GM23338 (cell line): ENCODE data around the gene SNX1. TPM values are rescaled to one million over a fixed set of nuclear protein-coding genes. Genes with fewer than 3 reads are reported as not detected.

ENCODE experiments used
- ATAC-seq: fragments of 200-7000 bp; cut with Tn5 transposase; 3 replicates; pipeline ENCODE4 v1.9.1; 2020
- DNase-seq: peaks from one replicate; pipeline ENCODE4 v3.0.0-alpha.2; 2015; ENCODE audit warnings: low spot score
- H2AFZ ChIP-seq: fragments of 200-600 bp; sonication (generic); 2 replicates; pipeline ENCODE4 v1.8.0; 2016; ENCODE audit warnings: antibody characterized with exemption, mild to moderate bottlenecking, moderate library complexity
- H3F3A ChIP-seq: fragments of 200-600 bp; sonication (generic); replicated peaks from 2 replicates; pipeline ENCODE4 v1.8.0; 2017; ENCODE audit warnings: antibody characterized with exemption, mixed run types, low read depth
- H3K27ac ChIP-seq: fragments of 200-600 bp; sonication (generic); 2 replicates; pipeline ENCODE4 v1.6.1; 2016; ENCODE audit warnings: low read depth
- H3K27me3 ChIP-seq: fragments of 200-600 bp; sonication (generic); 2 replicates; pipeline ENCODE4 v1.8.0; 2016; ENCODE audit warnings: mild to moderate bottlenecking, mixed run types, moderate library complexity; ENCODE audit not compliant: insufficient read depth
- H3K36me3 ChIP-seq: fragments of 200-600 bp; sonication (generic); 2 replicates; pipeline ENCODE4 v1.8.0; 2016; ENCODE audit warnings: mild to moderate bottlenecking; ENCODE audit not compliant: insufficient read depth
- H3K4me1 ChIP-seq: fragments of 200-600 bp; sonication (generic); 2 replicates; pipeline ENCODE4 v1.8.0; 2016; ENCODE audit warnings: mild to moderate bottlenecking, moderate library complexity; ENCODE audit not compliant: insufficient read depth
- H3K4me2 ChIP-seq: fragments of 200-600 bp; sonication (generic); 2 replicates; pipeline ENCODE4 v1.7.1; 2017; ENCODE audit warnings: mixed run types
- H3K4me3 ChIP-seq: fragments of 200-600 bp; sonication (generic); 2 replicates; pipeline ENCODE4 v1.6.1; 2016; ENCODE audit warnings: mixed run types
- H3K79me2 ChIP-seq: fragments of 200-600 bp; sonication (generic); replicated peaks from 2 replicates; pipeline ENCODE4 v1.8.0; 2017; ENCODE audit warnings: mild to moderate bottlenecking; ENCODE audit not compliant: insufficient read depth
- H3K9me2 ChIP-seq: fragments of 200-600 bp; sonication (generic); 2 replicates; pipeline ENCODE4 v1.8.0; 2017; ENCODE audit not compliant: insufficient read depth
- H4K20me1 ChIP-seq: fragments of 200-600 bp; sonication (generic); replicated peaks from 2 replicates; pipeline ENCODE4 v1.8.0; 2017; ENCODE audit warnings: mild to moderate bottlenecking; ENCODE audit not compliant: insufficient read depth
- H3K27ac Mint-ChIP-seq: 2 replicates; pipeline ENCODE4 v1.8.0; 2020; ENCODE audit warnings: inconsistent platforms, mild to moderate bottlenecking, moderate library complexity, mixed read lengths
- H3K27me3 Mint-ChIP-seq: 3 replicates; pipeline ENCODE4 v1.8.0; 2022; ENCODE audit warnings: low read depth, mild to moderate bottlenecking, moderate library complexity, mixed read lengths, inconsistent platforms; ENCODE audit not compliant: insufficient read depth, poor library complexity
- H3K36me3 Mint-ChIP-seq: 3 replicates; pipeline ENCODE4 v1.8.0; 2021; ENCODE audit warnings: low read depth, mild to moderate bottlenecking, inconsistent platforms, moderate library complexity, mixed read lengths
- H3K4me1 Mint-ChIP-seq: 3 replicates; pipeline ENCODE4 v1.8.0; 2020; ENCODE audit warnings: mild to moderate bottlenecking, inconsistent platforms, mixed read lengths
- H3K4me3 Mint-ChIP-seq: 3 replicates; pipeline ENCODE4 v1.8.0; 2021; ENCODE audit warnings: moderate library complexity, mild to moderate bottlenecking, inconsistent platforms, mixed read lengths
- H3K9me3 Mint-ChIP-seq: 3 replicates; pipeline ENCODE4 v1.8.0; 2020; ENCODE audit warnings: moderate library complexity, mild to moderate bottlenecking, inconsistent platforms, mixed read lengths
- CREB1 ChIP-seq: fragments of 250-450 bp; sonication (Bioruptor Pico); IDR thresholded peaks from 2 replicates; pipeline ENCODE4 v1.5.0; 2020; ENCODE audit warnings: low read depth, mild to moderate bottlenecking, moderate library complexity
- EZH2 ChIP-seq: fragments of 200-600 bp; sonication (generic); IDR thresholded peaks from one replicate; pipeline ENCODE4 v1.8.0; 2017; ENCODE audit warnings: antibody characterized with exemption, mild to moderate bottlenecking, low read depth; ENCODE audit not compliant: unreplicated experiment
- EZH2phosphoT487 ChIP-seq: fragments of 200-600 bp; sonication (generic); IDR thresholded peaks from one replicate; pipeline ENCODE4 v1.8.1; 2018; ENCODE audit warnings: antibody characterized with exemption; ENCODE audit not compliant: unreplicated experiment
- NANOG ChIP-seq: IDR thresholded peaks from 2 replicates; pipeline ENCODE4 v1.6.1; 2016; ENCODE audit warnings: antibody characterized with exemption, borderline replicate concordance
- POLR2AphosphoS5 ChIP-seq: IDR thresholded peaks from 2 replicates; pipeline ENCODE4 v1.6.1; 2016; ENCODE audit warnings: antibody characterized with exemption, low read depth
- STAT1 ChIP-seq: IDR thresholded peaks from one replicate; pipeline ENCODE4 v1.6.1; 2016; ENCODE audit warnings: antibody characterized with exemption; ENCODE audit not compliant: unreplicated experiment
- ZNF114 ChIP-seq: fragments of 250-450 bp; sonication (Bioruptor Pico); IDR thresholded peaks from 2 replicates; pipeline ENCODE4 v1.5.0; 2020; ENCODE audit warnings: mild to moderate bottlenecking, moderate library complexity
- ZNF331 ChIP-seq: fragments of 250-450 bp; sonication (Bioruptor Pico); IDR thresholded peaks from 2 replicates; pipeline ENCODE4 v1.5.0; 2020; ENCODE audit warnings: low read depth, mild to moderate bottlenecking, moderate library complexity
- polyA plus RNA-seq: library from polyadenylated mRNA; unstranded; fragments of >200 nt; fragmentation: Nextera tagmentation; extraction: Ambion mirVana; gene quantifications from 2 replicates; pipeline ENCODE4 v1.2.1, GENCODE V29; 2016
- total RNA-seq: library from RNA; depleted of rRNA; stranded (reverse); fragments of >200 nt; shearing (Covaris generic); gene quantifications from 2 replicates; pipeline ENCODE4 v1.2.3, GENCODE V29; 2014
- TF ChIP-seq, protein P1 (sequence below): IDR thresholded peaks from 2 replicates; pipeline ENCODE4 v1.6.1; 2016; ENCODE audit warnings: antibody characterized with exemption
- TF ChIP-seq, protein P2 (sequence below): IDR thresholded peaks from one replicate; pipeline ENCODE4 v1.6.1; 2018; ENCODE audit warnings: antibody characterized with exemption; ENCODE audit not compliant: unreplicated experiment
- TF ChIP-seq, protein P3 (sequence below), 2 experiments: fragments of 200-600 bp in 1 of 2; sonication (generic) in 1 of 2; conservative IDR thresholded peaks; 2 replicates each; pipeline versions ENCODE4 v1.5.1 to v1.6.1; 2016 to 2017; ENCODE audit warnings: antibody characterized with exemption in 2 of 2, low read depth in 2 of 2, mild to moderate bottlenecking in 2 of 2, moderate library complexity in 1 of 2
- TF ChIP-seq, protein P4 (sequence below): fragments of 250-450 bp; sonication (Bioruptor Pico); IDR thresholded peaks from 2 replicates; pipeline ENCODE4 v1.5.0; 2020; ENCODE audit warnings: mild to moderate bottlenecking, moderate library complexity

The SNX1 gene
- total and polyA plus RNA-seq, 2 experiments from 2014 or later, result 33.3 to 33.8 TPM

DNA sequence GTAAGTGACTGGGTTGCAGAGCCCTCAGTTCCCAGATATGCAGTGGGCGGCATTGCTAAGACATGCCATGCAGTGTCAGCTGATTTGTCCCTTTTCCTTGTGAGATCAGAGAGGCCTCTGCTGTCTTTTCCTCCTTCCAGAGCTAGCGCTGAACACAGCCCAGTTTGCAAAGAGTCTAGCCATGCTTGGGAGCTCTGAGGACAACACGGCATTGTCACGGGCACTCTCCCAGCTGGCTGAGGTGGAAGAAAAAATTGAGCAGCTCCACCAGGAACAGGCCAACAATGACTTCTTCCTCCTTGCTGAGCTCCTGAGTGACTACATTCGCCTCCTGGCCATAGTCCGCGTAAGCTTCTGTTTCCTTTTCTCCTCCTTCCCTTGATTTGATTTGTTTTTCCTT, 35.8 kb downstream of the SNX1 start:
- no peaks in the 10 kb centered on the region for H3K4me1 ChIP-seq
- H3F3A ChIP-seq, result peaks cover 6% of the 10 kb centered on the region; the same call in 1 of the 2 replicates
- no peaks in the 10 kb centered on the region for H3K79me2 ChIP-seq
- no peak for DNase-seq
- no peak overlapping the region for H2AFZ ChIP-seq
- H3K27ac Mint-ChIP-seq, result no peak overlapping the region; the same call in 1 of the 2 replicates
- H4K20me1 ChIP-seq, result no peaks in the 10 kb centered on the region; the same call in 1 of the 2 replicates
- H3K4me3 Mint-ChIP-seq, result no peak overlapping the region; the same call in 2 of the 3 replicates
- no peak for ATAC-seq
- H3K4me3 ChIP-seq, result no peak overlapping the region
- H3K4me2 ChIP-seq, result no peak overlapping the region
- H3K27me3 Mint-ChIP-seq, result peaks cover 4% of the 10 kb centered on the region
- H3K27ac ChIP-seq, result no peak overlapping the region
- no peaks in the 10 kb centered on the region for H3K27me3 ChIP-seq
- TF ChIP-seq NANOG, result no peak
- TF ChIP-seq STAT1, result no peak
- no peak for TF ChIP-seq ZNF331 (CRISPR knock-in tag)
- no peak for TF ChIP-seq CREB1 (CRISPR knock-in tag)
- TF ChIP-seq ZNF114, result no peak
- TF ChIP-seq, protein P1, sequence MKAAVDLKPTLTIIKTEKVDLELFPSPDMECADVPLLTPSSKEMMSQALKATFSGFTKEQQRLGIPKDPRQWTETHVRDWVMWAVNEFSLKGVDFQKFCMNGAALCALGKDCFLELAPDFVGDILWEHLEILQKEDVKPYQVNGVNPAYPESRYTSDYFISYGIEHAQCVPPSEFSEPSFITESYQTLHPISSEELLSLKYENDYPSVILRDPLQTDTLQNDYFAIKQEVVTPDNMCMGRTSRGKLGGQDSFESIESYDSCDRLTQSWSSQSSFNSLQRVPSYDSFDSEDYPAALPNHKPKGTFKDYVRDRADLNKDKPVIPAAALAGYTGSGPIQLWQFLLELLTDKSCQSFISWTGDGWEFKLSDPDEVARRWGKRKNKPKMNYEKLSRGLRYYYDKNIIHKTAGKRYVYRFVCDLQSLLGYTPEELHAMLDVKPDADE, result no peak
- TF ChIP-seq, protein P2, sequence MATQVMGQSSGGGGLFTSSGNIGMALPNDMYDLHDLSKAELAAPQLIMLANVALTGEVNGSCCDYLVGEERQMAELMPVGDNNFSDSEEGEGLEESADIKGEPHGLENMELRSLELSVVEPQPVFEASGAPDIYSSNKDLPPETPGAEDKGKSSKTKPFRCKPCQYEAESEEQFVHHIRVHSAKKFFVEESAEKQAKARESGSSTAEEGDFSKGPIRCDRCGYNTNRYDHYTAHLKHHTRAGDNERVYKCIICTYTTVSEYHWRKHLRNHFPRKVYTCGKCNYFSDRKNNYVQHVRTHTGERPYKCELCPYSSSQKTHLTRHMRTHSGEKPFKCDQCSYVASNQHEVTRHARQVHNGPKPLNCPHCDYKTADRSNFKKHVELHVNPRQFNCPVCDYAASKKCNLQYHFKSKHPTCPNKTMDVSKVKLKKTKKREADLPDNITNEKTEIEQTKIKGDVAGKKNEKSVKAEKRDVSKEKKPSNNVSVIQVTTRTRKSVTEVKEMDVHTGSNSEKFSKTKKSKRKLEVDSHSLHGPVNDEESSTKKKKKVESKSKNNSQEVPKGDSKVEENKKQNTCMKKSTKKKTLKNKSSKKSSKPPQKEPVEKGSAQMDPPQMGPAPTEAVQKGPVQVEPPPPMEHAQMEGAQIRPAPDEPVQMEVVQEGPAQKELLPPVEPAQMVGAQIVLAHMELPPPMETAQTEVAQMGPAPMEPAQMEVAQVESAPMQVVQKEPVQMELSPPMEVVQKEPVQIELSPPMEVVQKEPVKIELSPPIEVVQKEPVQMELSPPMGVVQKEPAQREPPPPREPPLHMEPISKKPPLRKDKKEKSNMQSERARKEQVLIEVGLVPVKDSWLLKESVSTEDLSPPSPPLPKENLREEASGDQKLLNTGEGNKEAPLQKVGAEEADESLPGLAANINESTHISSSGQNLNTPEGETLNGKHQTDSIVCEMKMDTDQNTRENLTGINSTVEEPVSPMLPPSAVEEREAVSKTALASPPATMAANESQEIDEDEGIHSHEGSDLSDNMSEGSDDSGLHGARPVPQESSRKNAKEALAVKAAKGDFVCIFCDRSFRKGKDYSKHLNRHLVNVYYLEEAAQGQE, result no peak
- no peak for TF ChIP-seq EZH2phosphoT487
- TF ChIP-seq, protein P3, sequence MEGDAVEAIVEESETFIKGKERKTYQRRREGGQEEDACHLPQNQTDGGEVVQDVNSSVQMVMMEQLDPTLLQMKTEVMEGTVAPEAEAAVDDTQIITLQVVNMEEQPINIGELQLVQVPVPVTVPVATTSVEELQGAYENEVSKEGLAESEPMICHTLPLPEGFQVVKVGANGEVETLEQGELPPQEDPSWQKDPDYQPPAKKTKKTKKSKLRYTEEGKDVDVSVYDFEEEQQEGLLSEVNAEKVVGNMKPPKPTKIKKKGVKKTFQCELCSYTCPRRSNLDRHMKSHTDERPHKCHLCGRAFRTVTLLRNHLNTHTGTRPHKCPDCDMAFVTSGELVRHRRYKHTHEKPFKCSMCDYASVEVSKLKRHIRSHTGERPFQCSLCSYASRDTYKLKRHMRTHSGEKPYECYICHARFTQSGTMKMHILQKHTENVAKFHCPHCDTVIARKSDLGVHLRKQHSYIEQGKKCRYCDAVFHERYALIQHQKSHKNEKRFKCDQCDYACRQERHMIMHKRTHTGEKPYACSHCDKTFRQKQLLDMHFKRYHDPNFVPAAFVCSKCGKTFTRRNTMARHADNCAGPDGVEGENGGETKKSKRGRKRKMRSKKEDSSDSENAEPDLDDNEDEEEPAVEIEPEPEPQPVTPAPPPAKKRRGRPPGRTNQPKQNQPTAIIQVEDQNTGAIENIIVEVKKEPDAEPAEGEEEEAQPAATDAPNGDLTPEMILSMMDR (conservative IDR thresholded peaks at IDR 0.05; ENCODE audit: low read depth in 2 of 2), result no peak
- TF ChIP-seq, protein P4, sequence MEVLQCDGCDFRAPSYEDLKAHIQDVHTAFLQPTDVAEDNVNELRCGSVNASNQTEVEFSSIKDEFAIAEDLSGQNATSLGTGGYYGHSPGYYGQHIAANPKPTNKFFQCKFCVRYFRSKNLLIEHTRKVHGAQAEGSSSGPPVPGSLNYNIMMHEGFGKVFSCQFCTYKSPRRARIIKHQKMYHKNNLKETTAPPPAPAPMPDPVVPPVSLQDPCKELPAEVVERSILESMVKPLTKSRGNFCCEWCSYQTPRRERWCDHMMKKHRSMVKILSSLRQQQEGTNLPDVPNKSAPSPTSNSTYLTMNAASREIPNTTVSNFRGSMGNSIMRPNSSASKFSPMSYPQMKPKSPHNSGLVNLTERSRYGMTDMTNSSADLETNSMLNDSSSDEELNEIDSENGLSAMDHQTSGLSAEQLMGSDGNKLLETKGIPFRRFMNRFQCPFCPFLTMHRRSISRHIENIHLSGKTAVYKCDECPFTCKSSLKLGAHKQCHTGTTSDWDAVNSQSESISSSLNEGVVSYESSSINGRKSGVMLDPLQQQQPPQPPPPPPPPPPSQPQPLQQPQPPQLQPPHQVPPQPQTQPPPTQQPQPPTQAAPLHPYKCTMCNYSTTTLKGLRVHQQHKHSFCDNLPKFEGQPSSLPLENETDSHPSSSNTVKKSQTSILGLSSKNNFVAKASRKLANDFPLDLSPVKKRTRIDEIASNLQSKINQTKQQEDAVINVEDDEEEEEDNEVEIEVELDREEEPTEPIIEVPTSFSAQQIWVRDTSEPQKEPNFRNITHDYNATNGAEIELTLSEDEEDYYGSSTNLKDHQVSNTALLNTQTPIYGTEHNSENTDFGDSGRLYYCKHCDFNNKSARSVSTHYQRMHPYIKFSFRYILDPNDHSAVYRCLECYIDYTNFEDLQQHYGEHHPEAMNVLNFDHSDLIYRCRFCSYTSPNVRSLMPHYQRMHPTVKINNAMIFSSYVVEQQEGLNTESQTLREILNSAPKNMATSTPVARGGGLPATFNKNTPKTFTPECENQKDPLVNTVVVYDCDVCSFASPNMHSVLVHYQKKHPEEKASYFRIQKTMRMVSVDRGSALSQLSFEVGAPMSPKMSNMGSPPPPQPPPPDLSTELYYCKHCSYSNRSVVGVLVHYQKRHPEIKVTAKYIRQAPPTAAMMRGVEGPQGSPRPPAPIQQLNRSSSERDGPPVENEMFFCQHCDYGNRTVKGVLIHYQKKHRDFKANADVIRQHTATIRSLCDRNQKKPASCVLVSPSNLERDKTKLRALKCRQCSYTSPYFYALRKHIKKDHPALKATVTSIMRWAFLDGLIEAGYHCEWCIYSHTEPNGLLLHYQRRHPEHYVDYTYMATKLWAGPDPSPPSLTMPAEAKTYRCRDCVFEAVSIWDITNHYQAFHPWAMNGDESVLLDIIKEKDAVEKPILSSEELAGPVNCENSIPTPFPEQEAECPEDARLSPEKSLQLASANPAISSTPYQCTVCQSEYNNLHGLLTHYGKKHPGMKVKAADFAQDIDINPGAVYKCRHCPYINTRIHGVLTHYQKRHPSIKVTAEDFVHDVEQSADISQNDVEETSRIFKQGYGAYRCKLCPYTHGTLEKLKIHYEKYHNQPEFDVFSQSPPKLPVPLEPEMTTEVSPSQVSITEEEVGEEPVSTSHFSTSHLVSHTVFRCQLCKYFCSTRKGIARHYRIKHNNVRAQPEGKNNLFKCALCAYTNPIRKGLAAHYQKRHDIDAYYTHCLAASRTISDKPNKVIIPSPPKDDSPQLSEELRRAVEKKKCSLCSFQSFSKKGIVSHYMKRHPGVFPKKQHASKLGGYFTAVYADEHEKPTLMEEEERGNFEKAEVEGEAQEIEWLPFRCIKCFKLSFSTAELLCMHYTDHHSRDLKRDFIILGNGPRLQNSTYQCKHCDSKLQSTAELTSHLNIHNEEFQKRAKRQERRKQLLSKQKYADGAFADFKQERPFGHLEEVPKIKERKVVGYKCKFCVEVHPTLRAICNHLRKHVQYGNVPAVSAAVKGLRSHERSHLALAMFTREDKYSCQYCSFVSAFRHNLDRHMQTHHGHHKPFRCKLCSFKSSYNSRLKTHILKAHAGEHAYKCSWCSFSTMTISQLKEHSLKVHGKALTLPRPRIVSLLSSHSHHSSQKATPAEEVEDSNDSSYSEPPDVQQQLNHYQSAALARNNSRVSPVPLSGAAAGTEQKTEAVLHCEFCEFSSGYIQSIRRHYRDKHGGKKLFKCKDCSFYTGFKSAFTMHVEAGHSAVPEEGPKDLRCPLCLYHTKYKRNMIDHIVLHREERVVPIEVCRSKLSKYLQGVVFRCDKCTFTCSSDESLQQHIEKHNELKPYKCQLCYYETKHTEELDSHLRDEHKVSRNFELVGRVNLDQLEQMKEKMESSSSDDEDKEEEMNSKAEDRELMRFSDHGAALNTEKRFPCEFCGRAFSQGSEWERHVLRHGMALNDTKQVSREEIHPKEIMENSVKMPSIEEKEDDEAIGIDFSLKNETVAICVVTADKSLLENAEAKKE (CRISPR knock-in tag), result no peak
- no peak for TF ChIP-seq EZH2
- TF ChIP-seq POLR2AphosphoS5, result no peak
- peaks cover 34% of the 10 kb centered on the region for H3K36me3 ChIP-seq
- no peaks in the 10 kb centered on the region for H3K9me2 ChIP-seq
- H3K36me3 Mint-ChIP-seq, result peaks cover 70% of the 10 kb centered on the region
- no peaks in the 10 kb centered on the region for H3K4me1 Mint-ChIP-seq
- H3K9me3 Mint-ChIP-seq, result no peaks in the 10 kb centered on the region
